Endothelial cell of umbilical vein (primary cell): ENCODE data around the gene NBEA. TPM values are rescaled to one million over a fixed set of nuclear protein-coding genes. Genes with fewer than 3 reads are reported as not detected.

Source experiments
- BruUV-seq: library from RNA; stranded (reverse); fragments of 400-500 nt; replicated peaks from 2 replicates; lab custom pipeline; 2021; lab: Mats Ljungman, UMichigan
- CTCF ChIA-PET: fragments of 300-600, 350-600 bp; sonication (Branson Sonifier 250); formaldehyde crosslinking; loops from one replicate; lab custom pipeline; 2021; ENCODE audit warnings: antibody characterized with exemption, inconsistent platforms; lab: Charles Lee
- POLR2A ChIA-PET: fragments of 300-600, 350-600 bp; sonication (Branson Sonifier 250); formaldehyde crosslinking; loops from one replicate; lab custom pipeline; 2021; ENCODE audit warnings: antibody characterized with exemption, inconsistent platforms; lab: Charles Lee
- DNase-seq: peaks from one replicate; pipeline ENCODE4 v3.0.0-alpha.2; 2011; ENCODE audit warnings: low read depth, low spot score
- FAIRE-seq: peaks from 2 replicates; lab custom pipeline; 2011; peaks lifted over from hg19 to GRCh38; lab: Jason Lieb, UNC
- H2AFZ ChIP-seq: 2 replicates; pipeline ENCODE4 v1.6.0; 2012; ENCODE audit warnings: low read depth, low read length, control low read depth, inconsistent platforms
- H3K27ac ChIP-seq: 2 replicates; pipeline ENCODE4 v1.5.1; 2011; ENCODE audit warnings: low read depth, mild to moderate bottlenecking, control low read depth, low read length, moderate library complexity; ENCODE audit not compliant: insufficient read depth
- H3K27me3 ChIP-seq, 2 experiments: 2 replicates each; pipeline versions ENCODE4 v1.6.0 to v1.6.1; 2011; ENCODE audit warnings: low read length in 2 of 2, mixed read lengths in 1 of 2; ENCODE audit not compliant: control insufficient read depth in 2 of 2, insufficient read depth in 2 of 2
- H3K36me3 ChIP-seq, 2 experiments: 2 replicates in 1 of 2; 3 replicates in 1 of 2; pipeline ENCODE4 v1.5.1; 2011; ENCODE audit warnings: low read length in 2 of 2, mild to moderate bottlenecking in 1 of 2, moderate library complexity in 1 of 2; ENCODE audit not compliant: control insufficient read depth in 2 of 2, insufficient read depth in 2 of 2; ENCODE audit errors: extremely low read depth in 1 of 2
- H3K4me1 ChIP-seq: 3 replicates; pipeline ENCODE4 v1.5.1; 2011; ENCODE audit warnings: mild to moderate bottlenecking, low read length; ENCODE audit not compliant: control insufficient read depth, insufficient read depth; ENCODE audit errors: extremely low read depth
- H3K4me2 ChIP-seq: 2 replicates; pipeline ENCODE4 v1.6.1; 2011; ENCODE audit warnings: low read length, control low read depth, mixed read lengths; ENCODE audit not compliant: insufficient read depth
- H3K4me3 ChIP-seq, 3 experiments: fragments of 200-600 bp in 1 of 3; sonication (generic), shearing (Covaris generic) in 1 of 3; replicated peaks in 1 of 3; 2 replicates each; pipeline ENCODE4 v1.5.1; 2011 to 2016; ENCODE audit warnings: control low read depth in 3 of 3, low read length in 3 of 3, mild to moderate bottlenecking in 2 of 3, inconsistent platforms in 1 of 3, low read depth in 1 of 3, moderate library complexity in 1 of 3; ENCODE audit not compliant: insufficient read depth in 1 of 3
- H3K79me2 ChIP-seq: 2 replicates; pipeline ENCODE4 v1.6.0; 2012; ENCODE audit warnings: low read length, inconsistent platforms; ENCODE audit not compliant: control insufficient read depth, insufficient read depth
- H3K9ac ChIP-seq: replicated peaks from 2 replicates; pipeline ENCODE3; 2011; ENCODE audit warnings: low read length, control low read depth; ENCODE audit not compliant: insufficient read depth; ENCODE audit errors: extremely low read depth
- H3K9me1 ChIP-seq: replicated peaks from 3 replicates; pipeline ENCODE4 v1.6.0; 2011; ENCODE audit warnings: mild to moderate bottlenecking, low read length; ENCODE audit not compliant: control insufficient read depth, insufficient read depth; ENCODE audit errors: extremely low read depth
- H3K9me3 ChIP-seq: replicated peaks from 2 replicates; pipeline ENCODE4 v1.5.1; 2012; ENCODE audit warnings: low read length, inconsistent platforms; ENCODE audit not compliant: control insufficient read depth, insufficient read depth
- H4K20me1 ChIP-seq: replicated peaks from 2 replicates; pipeline ENCODE3; 2011; ENCODE audit warnings: mild to moderate bottlenecking, low read length; ENCODE audit not compliant: control insufficient read depth, insufficient read depth; ENCODE audit errors: extremely low read depth
- GATA2 ChIP-seq: IDR thresholded peaks from 2 replicates; pipeline ENCODE4 v1.7.0; 2011; ENCODE audit warnings: low read depth, mild to moderate bottlenecking, moderate library complexity, mixed read lengths, low read length; ENCODE audit not compliant: insufficient read length, insufficient read depth
- MYC ChIP-seq: IDR thresholded peaks from one replicate; pipeline ENCODE4 v1.6.1; 2011; ENCODE audit warnings: mild to moderate bottlenecking, low read depth, low read length
- POLR2A ChIP-seq: IDR thresholded peaks from 2 replicates; pipeline ENCODE4 v1.6.1; 2012; ENCODE audit warnings: low read depth, mild to moderate bottlenecking, control low read depth, low read length
- POLR2AphosphoS5 ChIP-seq: IDR thresholded peaks from 2 replicates; pipeline ENCODE4 v1.6.1; 2012; ENCODE audit warnings: low read depth, mild to moderate bottlenecking, control low read depth, low read length, moderate library complexity; ENCODE audit not compliant: insufficient read depth
- dilution Hi-C: fragments of 300-500 bp; cut with MboI; formaldehyde crosslinking; loops from one replicate; pipeline ENCODE4 v1.15.0; 2019; ENCODE audit warnings: low sequenced_read_pairs; ENCODE audit not compliant: extremely low pct_ligation_motif_present
- intact Hi-C: fragments of 100-400 bp; cut with micrococcal nuclease; formaldehyde crosslinking; loops from one replicate; pipeline ENCODE4 v1.10.0; 2022
- polyA plus RNA-seq, 4 experiments: library from polyadenylated mRNA; depleted of rRNA in 3 of 4; stranded (reverse) in 3 of 4; unstranded in 1 of 4; fragments of >200 nt; gene quantifications; 2 replicates each; pipeline versions ENCODE4 v1.2.1 to v1.2.3, GENCODE V29; 2011 to 2012; ENCODE audit warnings: missing spikeins in 1 of 4
- total RNA-seq: library from RNA; stranded (reverse); gene quantifications from 2 replicates; pipeline ENCODE4 v1.2.3, GENCODE V29; 2021
- TF ChIP-seq, protein P1 (sequence below): IDR thresholded peaks from 2 replicates; pipeline ENCODE4 v1.6.1; 2011; ENCODE audit not compliant: insufficient read depth, insufficient read length
- TF ChIP-seq, protein P2 (sequence below), 2 donors: IDR thresholded peaks; 1 replicate in 1 of 2; 2 replicates in 1 of 2; pipeline ENCODE4 v1.5.1; 2011; ENCODE audit warnings: low read length in 2 of 2, mild to moderate bottlenecking in 2 of 2, moderate library complexity in 2 of 2, control low read depth in 1 of 2, inconsistent platforms in 1 of 2, low read depth in 1 of 2; ENCODE audit not compliant: insufficient read depth in 1 of 2; ENCODE audit errors: extremely low read depth in 1 of 2

NBEA gene
- total and polyA plus RNA-seq, 2 donors (not counting 3 experiments of a cell fraction or from before 2014, with no cell fraction given) = 3.0 to 4.8 TPM

DNA sequence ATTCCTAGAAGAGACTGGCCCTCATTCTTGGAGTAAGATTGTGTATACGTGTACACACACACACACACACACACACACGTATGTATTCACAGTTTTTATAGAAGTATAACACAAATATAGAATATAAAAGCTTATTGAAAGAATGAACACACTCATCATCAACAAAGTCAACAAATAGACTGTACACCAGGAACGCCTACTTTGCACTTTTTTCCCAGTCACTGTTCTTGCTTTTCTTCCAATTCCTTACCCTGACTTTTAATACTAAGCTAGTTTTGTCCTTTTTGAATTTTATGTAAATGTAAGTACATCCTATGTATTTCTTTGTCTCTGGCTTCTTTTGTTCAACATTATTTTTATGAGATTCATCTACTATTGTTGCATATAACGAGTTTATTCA is 269.9 kb downstream of the NBEA start:
- no peak overlapping the region for H2AFZ ChIP-seq
- ChIA-PET CTCF (interaction anchor here (0.7 kb wide), 1 partner anchor 607 kb away, joined by 3 read pairs; no protein-coding TSS in a partner anchor), POLR2A (no interaction called here)
- no peaks in the 10 kb centered on the region for H4K20me1 ChIP-seq
- intact Hi-C loops = loop anchor here (2.0 to 10.0 kb wide), 5 partner anchors 177 to 743 kb away; partner anchors contain the start of gene MAB21L1
- no peaks in the 10 kb centered on the region for H3K9me3 ChIP-seq
- H3K4me3 ChIP-seq = no peak overlapping the region
- TF ChIP-seq POLR2AphosphoS5 (no peak), GATA2 (no peak)
- TF ChIP-seq, protein P1, sequence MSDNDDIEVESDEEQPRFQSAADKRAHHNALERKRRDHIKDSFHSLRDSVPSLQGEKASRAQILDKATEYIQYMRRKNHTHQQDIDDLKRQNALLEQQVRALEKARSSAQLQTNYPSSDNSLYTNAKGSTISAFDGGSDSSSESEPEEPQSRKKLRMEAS = no peak
- no TSS peak for BruUV-seq
- H3K9ac ChIP-seq = no peak overlapping the region
- H3K4me2 ChIP-seq = no peak overlapping the region
- no peaks in the 10 kb centered on the region for H3K4me1 ChIP-seq
- no peak for DNase-seq
- dilution Hi-C loops = no loop called here
- H3K27me3 ChIP-seq = no peaks in the 10 kb centered on the region
- no peak for FAIRE-seq
- H3K36me3 ChIP-seq = no peaks in the 10 kb centered on the region
- no peak overlapping the region for H3K27ac ChIP-seq
- no peaks in the 10 kb centered on the region for H3K9me1 ChIP-seq
- no peaks in the 10 kb centered on the region for H3K79me2 ChIP-seq

DNA sequence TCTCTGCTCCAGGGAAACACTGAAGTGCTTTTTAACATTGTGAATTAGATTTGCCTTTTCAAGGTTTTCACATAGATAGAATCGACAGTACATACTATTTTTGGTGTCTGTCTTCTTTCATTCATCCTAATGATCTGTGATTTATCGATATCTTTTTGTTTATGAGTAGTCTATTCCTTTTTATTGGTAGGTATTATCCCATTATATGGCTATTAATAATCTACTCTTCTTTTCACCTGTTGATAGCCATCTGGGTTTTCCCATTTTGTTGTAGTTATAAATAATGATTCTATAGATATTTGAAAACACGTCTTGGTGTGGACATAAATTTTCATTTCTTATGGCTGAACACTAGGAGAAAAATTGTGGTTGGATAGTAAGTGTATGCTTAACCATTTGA is 271.8 kb downstream of the NBEA start:
- H3K9me1 ChIP-seq = no peaks in the 10 kb centered on the region
- no peak overlapping the region for H2AFZ ChIP-seq
- FAIRE-seq (no peak), DNase-seq (no peak)
- H3K4me1 ChIP-seq = peaks cover under 1% of the 10 kb centered on the region
- no TSS peak for BruUV-seq
- CTCF ChIA-PET = interaction anchor here (0.8 kb wide), 1 partner anchor 409 kb away, joined by 3 read pairs; no protein-coding TSS in a partner anchor
- H3K27me3 ChIP-seq = no peaks in the 10 kb centered on the region
- dilution Hi-C loops (no loop called here), intact Hi-C loops (loop anchor here (10.0 kb wide), 4 partner anchors 261 to 741 kb away; partner anchors contain the start of gene MAB21L1)
- TF ChIP-seq POLR2A (no peak), MYC (no peak)
- TF ChIP-seq, protein P2, sequence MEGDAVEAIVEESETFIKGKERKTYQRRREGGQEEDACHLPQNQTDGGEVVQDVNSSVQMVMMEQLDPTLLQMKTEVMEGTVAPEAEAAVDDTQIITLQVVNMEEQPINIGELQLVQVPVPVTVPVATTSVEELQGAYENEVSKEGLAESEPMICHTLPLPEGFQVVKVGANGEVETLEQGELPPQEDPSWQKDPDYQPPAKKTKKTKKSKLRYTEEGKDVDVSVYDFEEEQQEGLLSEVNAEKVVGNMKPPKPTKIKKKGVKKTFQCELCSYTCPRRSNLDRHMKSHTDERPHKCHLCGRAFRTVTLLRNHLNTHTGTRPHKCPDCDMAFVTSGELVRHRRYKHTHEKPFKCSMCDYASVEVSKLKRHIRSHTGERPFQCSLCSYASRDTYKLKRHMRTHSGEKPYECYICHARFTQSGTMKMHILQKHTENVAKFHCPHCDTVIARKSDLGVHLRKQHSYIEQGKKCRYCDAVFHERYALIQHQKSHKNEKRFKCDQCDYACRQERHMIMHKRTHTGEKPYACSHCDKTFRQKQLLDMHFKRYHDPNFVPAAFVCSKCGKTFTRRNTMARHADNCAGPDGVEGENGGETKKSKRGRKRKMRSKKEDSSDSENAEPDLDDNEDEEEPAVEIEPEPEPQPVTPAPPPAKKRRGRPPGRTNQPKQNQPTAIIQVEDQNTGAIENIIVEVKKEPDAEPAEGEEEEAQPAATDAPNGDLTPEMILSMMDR (IDR thresholded peaks at IDR 0.05; ENCODE audit: extremely low read depth in 1 of 2, insufficient read depth in 1 of 2, low read depth in 1 of 2, low read length in 2 of 2) = no peak
- H4K20me1 ChIP-seq = no peaks in the 10 kb centered on the region
- H3K27ac ChIP-seq = no peak overlapping the region
- no peaks in the 10 kb centered on the region for H3K79me2 ChIP-seq
- H3K9me3 ChIP-seq = no peaks in the 10 kb centered on the region
- POLR2A ChIA-PET = no interaction called here
- H3K36me3 ChIP-seq = no peaks in the 10 kb centered on the region
- no peak overlapping the region for H3K4me3 ChIP-seq
- H3K9ac ChIP-seq = no peak overlapping the region
- H3K4me2 ChIP-seq = no peak overlapping the region
